H54 (cell line): Measurements from ENCODE around the gene UGT1A4.
"Not testable (repeated sequence)": the region's sequence is repeated elsewhere in the genome, so short reads cannot be mapped to it uniquely, and the experiment has no call there.

ENCODE experiments used
- DNase-seq: peaks from one replicate; pipeline ENCODE4 v3.0.0; 2011; ENCODE audit warnings: low spot score, mixed read lengths; ENCODE audit not compliant: insufficient read length
- FAIRE-seq: peaks from 3 replicates; lab custom pipeline; 2011; peaks lifted over from hg19 to GRCh38; lab: Jason Lieb, UNC
- POLR2A ChIP-seq: IDR thresholded peaks from 2 replicates; pipeline ENCODE4 v1.6.1; 2011; ENCODE audit warnings: low read depth, mild to moderate bottlenecking, low read length

Gene UGT1A4

GRCh38 chr2:233708942-233709341 lies 9.6 kb upstream of the UGT1A4 start:
- TF ChIP-seq POLR2A: no peak
- DNase-seq (no peak), FAIRE-seq (no peak)

GRCh38 chr2:233711312-233712008 lies 7.1 kb upstream of the UGT1A4 start:
- peak; percentile 55 for DNase-seq
- no peak for TF ChIP-seq POLR2A
- no peak for FAIRE-seq

GRCh38 chr2:233712611-233713261 lies 5.8 kb upstream of the UGT1A4 start, which contains the start of gene UGT1A5:
Gene UGT1A5, plus strand, starts transcription at chr2:233712907. Its CDS starts 85 bp downstream, at chr2:233712992.
- no peak for TF ChIP-seq POLR2A
- DNase-seq (no peak), FAIRE-seq (no peak)

- FAIRE-seq: no peak
- no peak for TF ChIP-seq POLR2A
- DNase-seq: no peak
These were observed 5.3 kb upstream of the UGT1A4 start for GRCh38 chr2:233713262-233713615.

- FAIRE-seq (no peak), DNase-seq (no peak)
- TF ChIP-seq POLR2A: no peak
These were observed 4.4 kb upstream of the UGT1A4 start for GRCh38 chr2:233714121-233714520.

GRCh38 chr2:233728723-233729301 lies 10.3 kb downstream of the UGT1A4 start, which contains the start of gene UGT1A3:
Gene UGT1A3, plus strand, starts transcription at chr2:233729042. Its CDS starts 85 bp downstream, at chr2:233729127.
- FAIRE-seq: no peak

GRCh38 chr2:233736868-233737653 lies 18.5 kb downstream of the UGT1A4 start:
- not testable (repeated sequence) for FAIRE-seq, DNase-seq

More at GRCh38 chr2:233728723-233729301, 10.3 kb downstream of the UGT1A4 start, which contains the start of gene UGT1A3:
- DNase-seq: no peak
- TF ChIP-seq POLR2A: no peak

- no peak for TF ChIP-seq POLR2A
- DNase-seq (no peak), FAIRE-seq (no peak)
These were observed 22.3 kb downstream of the UGT1A4 start for GRCh38 chr2:233740870-233741269.

GRCh38 chr2:233743464-233744259 lies 25.1 kb downstream of the UGT1A4 start:
- TF ChIP-seq POLR2A: no peak
- FAIRE-seq (no peak), DNase-seq (no peak)

GRCh38 chr2:233745073-233745755 lies 26.7 kb downstream of the UGT1A4 start:
- DNase-seq: no peak
- TF ChIP-seq POLR2A: no peak
- FAIRE-seq: no peak

GRCh38 chr2:233745838-233746237 lies 27.3 kb downstream of the UGT1A4 start:
- not testable (repeated sequence) for DNase-seq, FAIRE-seq

- FAIRE-seq (no peak), DNase-seq (no peak)
- no peak for TF ChIP-seq POLR2A
These were observed 28.1 kb downstream of the UGT1A4 start for GRCh38 chr2:233746475-233747282.

- TF ChIP-seq POLR2A: no peak
- FAIRE-seq (no peak), DNase-seq (no peak)
These were observed 28.7 kb downstream of the UGT1A4 start for GRCh38 chr2:233747283-233747544.

- FAIRE-seq, DNase-seq: not testable (repeated sequence)
These were observed 32.2 kb downstream of the UGT1A4 start for GRCh38 chr2:233750689-233751088.

GRCh38 chr2:233751212-233752009 lies 32.9 kb downstream of the UGT1A4 start:
- FAIRE-seq, DNase-seq: not testable (repeated sequence)
